Suprapubic skin (tissue), 3 donors: ENCODE measurements around the gene DGUOK.

ENCODE experiments used
- CTCF ChIP-seq, 2 donors: fragments of 200-600 bp in 1 of 2; fragments of 450-650 bp in 1 of 2; sonication (generic) in 1 of 2; IDR thresholded peaks; one replicate each; pipeline ENCODE4 v1.5.1; 2016 to 2019; ENCODE audit warnings: antibody characterized with exemption in 2 of 2, mild to moderate bottlenecking in 1 of 2, moderate library complexity in 1 of 2
- POLR2A ChIP-seq, 2 donors: fragments of 450-650 bp; IDR thresholded peaks; one replicate each; pipeline ENCODE4 v1.6.1; 2017; ENCODE audit warnings: antibody characterized with exemption in 2 of 2, mild to moderate bottlenecking in 2 of 2, moderate library complexity in 2 of 2

- TF ChIP-seq POLR2A (IDR thresholded peaks at IDR 0.05) (no peak), CTCF (IDR thresholded peaks at IDR 0.05) (no peak)
These were observed 31.8 kb upstream of the DGUOK start for GRCh38 chr2:73894877-73895276.
